Transverse colon (tissue), 4 donors: ENCODE measurements around the gene MISP3.

ENCODE experiments used
- EP300 ChIP-seq: sonication (generic); formaldehyde crosslinking; IDR thresholded peaks from one replicate; pipeline ENCODE4 v1.6.1; 2017; ENCODE audit warnings: antibody characterized with exemption, low read depth
- POLR2AphosphoS5 ChIP-seq, 3 donors: sonication (generic); formaldehyde crosslinking; IDR thresholded peaks; one replicate each; pipeline ENCODE4 v1.6.1; 2016; ENCODE audit warnings: antibody characterized with exemption in 3 of 3
- TF ChIP-seq, protein P1 (sequence below), 5 experiments: fragments of 200-600 bp in 3 of 5; fragments of 450-650 bp in 2 of 5; sonication (generic) in 3 of 5; IDR thresholded peaks; 1 replicate in 2 of 5; 2 replicates in 3 of 5; pipeline ENCODE4 v1.5.1; 2016 to 2017; ENCODE audit warnings: antibody characterized with exemption in 5 of 5, inconsistent platforms in 3 of 5, mild to moderate bottlenecking in 2 of 5, moderate library complexity in 1 of 5

DNA sequence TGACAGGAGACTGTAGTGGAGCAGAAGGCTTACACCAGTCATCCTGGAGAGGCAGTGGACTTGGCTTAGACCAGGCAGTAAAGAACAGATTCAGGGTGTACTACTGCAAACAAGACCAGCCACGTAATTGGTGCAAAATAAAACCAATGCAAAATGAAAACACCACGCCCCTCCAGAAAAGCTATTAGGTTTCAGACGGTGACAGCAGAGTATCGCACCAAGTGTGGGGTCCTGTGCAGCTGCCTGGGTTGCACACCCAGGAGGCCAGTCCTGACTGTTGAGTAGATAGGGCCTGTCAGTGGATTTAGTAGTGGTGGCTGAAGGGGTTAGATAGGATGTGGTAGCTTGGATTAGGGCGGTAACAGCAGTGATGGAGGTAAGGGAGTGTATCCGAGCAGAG, 50.3 kb downstream of the MISP3 start:
- no peak for TF ChIP-seq EP300
- TF ChIP-seq, protein P1, sequence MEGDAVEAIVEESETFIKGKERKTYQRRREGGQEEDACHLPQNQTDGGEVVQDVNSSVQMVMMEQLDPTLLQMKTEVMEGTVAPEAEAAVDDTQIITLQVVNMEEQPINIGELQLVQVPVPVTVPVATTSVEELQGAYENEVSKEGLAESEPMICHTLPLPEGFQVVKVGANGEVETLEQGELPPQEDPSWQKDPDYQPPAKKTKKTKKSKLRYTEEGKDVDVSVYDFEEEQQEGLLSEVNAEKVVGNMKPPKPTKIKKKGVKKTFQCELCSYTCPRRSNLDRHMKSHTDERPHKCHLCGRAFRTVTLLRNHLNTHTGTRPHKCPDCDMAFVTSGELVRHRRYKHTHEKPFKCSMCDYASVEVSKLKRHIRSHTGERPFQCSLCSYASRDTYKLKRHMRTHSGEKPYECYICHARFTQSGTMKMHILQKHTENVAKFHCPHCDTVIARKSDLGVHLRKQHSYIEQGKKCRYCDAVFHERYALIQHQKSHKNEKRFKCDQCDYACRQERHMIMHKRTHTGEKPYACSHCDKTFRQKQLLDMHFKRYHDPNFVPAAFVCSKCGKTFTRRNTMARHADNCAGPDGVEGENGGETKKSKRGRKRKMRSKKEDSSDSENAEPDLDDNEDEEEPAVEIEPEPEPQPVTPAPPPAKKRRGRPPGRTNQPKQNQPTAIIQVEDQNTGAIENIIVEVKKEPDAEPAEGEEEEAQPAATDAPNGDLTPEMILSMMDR (IDR thresholded peaks at IDR 0.05), result no peak
- no peak for TF ChIP-seq POLR2AphosphoS5 (IDR thresholded peaks at IDR 0.05)
